ENCODE results near the gene CAMK2N2.

The CAMK2N2 gene

GRCh38 chr3:184261270-184261853 lies at the start of gene CAMK2N2:
Gene CAMK2N2 (minus strand): TSS chr3:184261553. CDS start chr3:184261285, 268 bp downstream.
- DNase-seq (ENCODE audit: low spot score), result peak; percentile 56

GRCh38 chr3:184308744-184309143 lies 47.4 kb upstream of the CAMK2N2 start:
- DNase-seq (ENCODE audit: low spot score), result no peak

- no peak for DNase-seq (ENCODE audit: low spot score)
Measured at GRCh38 chr3:184307915-184308314, 46.6 kb upstream of the CAMK2N2 start.

- no peak for DNase-seq (ENCODE audit: low spot score)
Measured at GRCh38 chr3:184306341-184306972, 45.1 kb upstream of the CAMK2N2 start.

- DNase-seq (ENCODE audit: low spot score), result no peak
Measured at GRCh38 chr3:184305577-184305976, 44.2 kb upstream of the CAMK2N2 start.

- DNase-seq (ENCODE audit: low spot score), result no peak
Measured at GRCh38 chr3:184300378-184300720, 39.0 kb upstream of the CAMK2N2 start.

- no peak for DNase-seq (ENCODE audit: low spot score)
Measured at GRCh38 chr3:184299488-184300377, 38.4 kb upstream of the CAMK2N2 start.

GRCh38 chr3:184298759-184299487 lies 37.6 kb upstream of the CAMK2N2 start, which contains the start of gene PSMD2:
Gene PSMD2 (plus strand): TSS chr3:184299241. CDS start chr3:184299267, 26 bp downstream.
- DNase-seq (ENCODE audit: low spot score), result peak; percentile 98

GRCh38 chr3:184296616-184297015 lies 35.3 kb upstream of the CAMK2N2 start:
- no peak for DNase-seq (ENCODE audit: low spot score)

- no peak for DNase-seq (ENCODE audit: low spot score)
Measured at GRCh38 chr3:184295771-184296170, 34.4 kb upstream of the CAMK2N2 start.

- no peak for DNase-seq (ENCODE audit: low spot score)
Measured at GRCh38 chr3:184291738-184292445, 30.5 kb upstream of the CAMK2N2 start.

GRCh38 chr3:184291044-184291737 lies 29.8 kb upstream of the CAMK2N2 start:
- DNase-seq (ENCODE audit: low spot score), result no peak

GRCh38 chr3:184290331-184290730 lies 29.0 kb upstream of the CAMK2N2 start:
- DNase-seq (ENCODE audit: low spot score), result no peak

GRCh38 chr3:184289426-184289938 lies 28.1 kb upstream of the CAMK2N2 start:
- peak; percentile 72 for DNase-seq (ENCODE audit: low spot score)

GRCh38 chr3:184284696-184285095 lies 23.3 kb upstream of the CAMK2N2 start:
- DNase-seq (ENCODE audit: low spot score), result peak; percentile 36

- DNase-seq (ENCODE audit: low spot score), result no peak
Measured at GRCh38 chr3:184283681-184284080, 22.3 kb upstream of the CAMK2N2 start.

- DNase-seq (ENCODE audit: low spot score), result no peak
Measured at GRCh38 chr3:184282941-184283340, 21.6 kb upstream of the CAMK2N2 start.

GRCh38 chr3:184277366-184277765 lies 16.0 kb upstream of the CAMK2N2 start:
- DNase-seq (ENCODE audit: low spot score), result no peak

GRCh38 chr3:184275961-184276910 lies 14.9 kb upstream of the CAMK2N2 start, which contains the start of gene ECE2:
Gene ECE2 (plus strand): TSS chr3:184276022. CDS start chr3:184276154, 132 bp downstream.
- no peak for DNase-seq (ENCODE audit: low spot score)

GRCh38 chr3:184275381-184275701 lies 14.0 kb upstream of the CAMK2N2 start:
- no peak for DNase-seq (ENCODE audit: low spot score)
